Body of pancreas (tissue), 4 donors: ENCODE results near the gene KIAA0825. TPM values are rescaled to one million over a fixed set of nuclear protein-coding genes. Genes with fewer than 3 reads are reported as not detected.
"Not testable (repeated sequence)": the region's sequence is repeated elsewhere in the genome, so short reads cannot be mapped to it uniquely, and the experiment has no call there.

ENCODE experiments used
- ATAC-seq: fragments of 150-250 bp; one replicate; pipeline ENCODE4 v1.9.1; 2016
- DNase-seq, 4 donors: peaks; one replicate each; pipeline ENCODE4 v3.0.0-alpha.2; 2019
- H3K27ac ChIP-seq, 4 donors: fragments of 200-600 bp; sonication (generic); 1 replicate in 3 of 4; 2 replicates in 1 of 4; pipeline versions ENCODE4 v1.5.1 to v1.6.1; 2016 to 2019; ENCODE audit warnings: mild to moderate bottlenecking in 1 of 4, mixed read lengths in 1 of 4, moderate library complexity in 1 of 4
- H3K27me3 ChIP-seq, 2 donors: fragments of 200-600 bp; sonication (generic); one replicate each; pipeline ENCODE4 v1.6.0; 2016; ENCODE audit warnings: mild to moderate bottlenecking in 1 of 2
- H3K36me3 ChIP-seq, 2 donors: fragments of 200-600 bp; sonication (generic); replicated peaks in 1 of 2; 2 replicates each; pipeline ENCODE4 v1.5.1; 2016; ENCODE audit warnings: low read depth in 2 of 2; ENCODE audit not compliant: insufficient read depth in 1 of 2
- H3K4me1 ChIP-seq: fragments of 200-600 bp; sonication (generic); one replicate; pipeline ENCODE4 v1.6.0; 2016
- H3K4me3 ChIP-seq, 2 donors: fragments of 200-600 bp; sonication (generic); 1 replicate in 1 of 2; 2 replicates in 1 of 2; pipeline ENCODE4 v1.5.1; 2016 to 2019
- H3K9me3 ChIP-seq, 3 donors: fragments of 200-600 bp; sonication (generic); 1 replicate in 2 of 3; 2 replicates in 1 of 3; pipeline ENCODE4 v1.5.1; 2016
- CTCF ChIP-seq, 7 experiments: fragments of 450-650 bp in 4 of 7; fragments of 200-600 bp in 3 of 7; sonication (generic) in 3 of 7; IDR thresholded peaks; one replicate each; pipeline ENCODE4 v1.5.1; 2016 to 2019; ENCODE audit warnings: antibody characterized with exemption in 7 of 7
- POLR2A ChIP-seq, 3 donors: fragments of 450-650 bp; IDR thresholded peaks; one replicate each; pipeline ENCODE4 v1.6.1; 2016; ENCODE audit warnings: antibody characterized with exemption in 3 of 3, mild to moderate bottlenecking in 2 of 3
- WGBS, 2 donors: methylation state at CpG; one replicate each; pipeline ENCODE4 v1.1.5; 2017; 5-methylcytosine and 5-hydroxymethylcytosine counted together
- intact Hi-C: fragments of 100-400 bp; cut with DNase I; formaldehyde crosslinking; loops from one replicate; pipeline ENCODE4 v1.15.1; 2023
- total RNA-seq, 2 donors: library from RNA; depleted of rRNA; stranded (reverse); fragments of >200 nt; gene quantifications; one replicate each; pipeline ENCODE4 v1.1.0, GENCODE V29; 2016

Gene KIAA0825
- total RNA-seq, 2 donors from 2014 or later, result 5.7 to 6.6 TPM

DNA sequence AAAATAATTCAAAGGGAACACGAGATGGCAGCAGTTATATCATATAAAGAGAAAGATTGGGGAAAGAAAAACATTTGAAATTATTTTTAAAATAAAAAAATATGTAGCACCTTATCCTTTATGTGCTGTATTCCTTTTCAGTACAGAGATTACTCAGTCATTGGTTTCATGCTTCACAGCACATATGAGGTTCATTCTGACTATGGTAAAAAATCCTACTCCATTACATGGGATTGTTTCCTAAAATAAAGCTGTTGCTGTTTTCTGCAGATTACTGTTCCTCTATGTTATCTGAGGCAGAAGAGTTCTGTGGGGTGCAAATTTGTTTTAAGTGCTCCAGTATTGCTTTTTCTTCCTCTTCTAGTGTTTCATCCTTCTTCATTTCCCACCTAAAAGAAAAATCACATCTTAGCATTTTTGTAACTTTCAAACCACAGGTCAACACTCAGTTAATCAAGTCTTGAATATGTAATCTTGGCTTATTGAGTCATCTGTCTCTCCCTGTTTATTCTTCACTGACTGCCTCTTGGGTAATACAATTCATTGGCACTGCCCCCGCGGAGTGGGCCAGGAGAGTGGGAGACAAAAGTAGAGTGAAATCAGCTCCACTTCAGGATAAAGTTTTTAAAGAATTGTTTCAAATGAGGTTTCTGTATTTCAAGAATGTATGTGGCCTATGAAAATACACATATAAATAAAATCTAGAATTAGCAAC lies 464.5 kb downstream of the KIAA0825 start:
- WGBS, 2 donors, result 72 to 84% methylated on average over 3 of the region's 3 CpGs
- Histone ChIP-seq H3K27me3 (no peaks in the 10 kb centered on the region), H3K4me1 (no peaks in the 10 kb centered on the region), H3K27ac (no peak overlapping the region), H3K36me3 (no peaks in the 10 kb centered on the region), H3K9me3 (no peaks in the 10 kb centered on the region), H3K4me3 (no peak overlapping the region)
- ATAC-seq (no peak), DNase-seq (no peak)
- no peak for TF ChIP-seq CTCF (IDR thresholded peaks at IDR 0.05)
- no peak for TF ChIP-seq POLR2A (IDR thresholded peaks at IDR 0.05)
- intact Hi-C loops, result no loop called here

GRCh38 chr5:94143621-94144020 lies 474.8 kb downstream of the KIAA0825 start:
- H3K27ac ChIP-seq, H3K27me3 ChIP-seq, DNase-seq, H3K4me1 ChIP-seq, H3K4me3 ChIP-seq, H3K36me3 ChIP-seq, intact Hi-C loops, H3K9me3 ChIP-seq, ATAC-seq: not testable (repeated sequence)

- H3K36me3 ChIP-seq, result no peaks in the 10 kb centered on the region
- H3K4me1 ChIP-seq, result no peaks in the 10 kb centered on the region
- no peak for ATAC-seq
- H3K4me3 ChIP-seq, result no peak overlapping the region
- WGBS, 2 donors, result 89 to 90% methylated on average over 2 of the region's 2 CpGs
- DNase-seq, result no peak
- intact Hi-C loops, result no loop called here
- H3K27ac ChIP-seq, result no peak overlapping the region
- no peak for TF ChIP-seq CTCF (IDR thresholded peaks at IDR 0.05)
- no peak for TF ChIP-seq POLR2A (IDR thresholded peaks at IDR 0.05)
- H3K27me3 ChIP-seq, result no peaks in the 10 kb centered on the region
- H3K9me3 ChIP-seq, result peaks cover 0 to 3% (median 0%) of the 10 kb centered on the region in 3 donors
Measured at GRCh38 chr5:94140300-94140699, 478.1 kb downstream of the KIAA0825 start.

DNA sequence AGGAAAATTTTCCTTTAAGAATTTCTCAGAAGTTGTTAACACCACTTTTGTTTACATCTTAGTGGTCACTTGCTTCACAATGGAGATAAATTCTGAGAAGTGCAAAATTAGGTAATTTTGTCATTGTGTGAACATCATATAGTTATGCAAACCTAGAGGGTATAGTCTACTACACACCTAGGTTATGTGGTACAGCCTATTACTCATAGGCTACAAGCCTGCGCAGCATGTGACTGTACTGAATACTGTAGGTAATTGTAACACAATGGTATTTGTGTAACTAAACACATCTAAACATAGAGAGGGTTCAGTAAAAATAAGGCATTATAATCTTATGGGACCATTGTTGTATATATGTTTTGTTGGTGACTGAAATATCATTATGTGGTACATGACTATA lies 488.3 kb downstream of the KIAA0825 start:
- Histone ChIP-seq H3K27ac (no peak overlapping the region), H3K4me3 (no peak overlapping the region), H3K36me3 (no peaks in the 10 kb centered on the region), H3K27me3 (no peaks in the 10 kb centered on the region), H3K9me3 (peaks cover 0 to 7% (median 0%) of the 10 kb centered on the region in 3 donors), H3K4me1 (no peaks in the 10 kb centered on the region)
- intact Hi-C loops, result no loop called here
- WGBS, 2 donors, result 94 to 100% methylated on average over 1 of the region's 1 CpG
- no peak for TF ChIP-seq POLR2A (IDR thresholded peaks at IDR 0.05)
- no peak for TF ChIP-seq CTCF (IDR thresholded peaks at IDR 0.05)
- DNase-seq (no peak), ATAC-seq (no peak)

GRCh38 chr5:94125107-94125506 lies 493.3 kb downstream of the KIAA0825 start:
- DNase-seq, result no peak
- ATAC-seq, result no peak
- H3K36me3 ChIP-seq, result no peaks in the 10 kb centered on the region
- intact Hi-C loops, result no loop called here
- WGBS, 2 donors, result 60 to 88% methylated on average over 2 of the region's 2 CpGs
- H3K4me3 ChIP-seq, result no peak overlapping the region
- no peaks in the 10 kb centered on the region for H3K4me1 ChIP-seq
- no peak for TF ChIP-seq POLR2A (IDR thresholded peaks at IDR 0.05)
- TF ChIP-seq CTCF (IDR thresholded peaks at IDR 0.05), result no peak
- H3K27me3 ChIP-seq, result no peaks in the 10 kb centered on the region
- H3K27ac ChIP-seq, result no peak overlapping the region
- no peaks in the 10 kb centered on the region for H3K9me3 ChIP-seq

GRCh38 chr5:94116317-94116716 lies 502.1 kb downstream of the KIAA0825 start:
- ATAC-seq, H3K27ac ChIP-seq, DNase-seq, H3K9me3 ChIP-seq, H3K4me3 ChIP-seq, H3K4me1 ChIP-seq, H3K27me3 ChIP-seq, intact Hi-C loops, H3K36me3 ChIP-seq: not testable (repeated sequence)
- 79 to 83% methylated on average over 2 of the region's 2 CpGs for WGBS, 2 donors
